CD4-positive, CD25-positive, alpha-beta regulatory T cell (primary cell): ENCODE measurements around the gene RNASE11. TPM values are rescaled to one million over a fixed set of nuclear protein-coding genes. Genes with fewer than 3 reads are reported as not detected.
"Not testable (repeated sequence)": the region's sequence is repeated elsewhere in the genome, so short reads cannot be mapped to it uniquely, and the experiment has no call there.

Experiments used
- ATAC-seq, 2 donors: fragments of 150-1000 bp; cut with Tn5 transposase; one replicate each; pipeline ENCODE4 v1.10.0; 2021; ENCODE audit warnings: low read depth in 2 of 2, moderate number of reproducible peaks in 2 of 2, moderate library complexity in 1 of 2
- DNase-seq, 3 donors: peaks; one replicate each; pipeline versions ENCODE4 v3.0.0 to v3.0.0-alpha.2; 2012 to 2022; ENCODE audit warnings: mixed read lengths in 1 of 3
- H3K27ac ChIP-seq: one replicate; pipeline ENCODE4 v1.7.0; 2013; ENCODE audit warnings: mild to moderate bottlenecking, low read length; ENCODE audit not compliant: insufficient read depth, poor library complexity, severe bottlenecking
- H3K27me3 ChIP-seq: one replicate; pipeline ENCODE4 v1.7.0; 2013; ENCODE audit warnings: low read length; ENCODE audit not compliant: control insufficient read depth, insufficient read depth
- H3K36me3 ChIP-seq: one replicate; pipeline ENCODE4 v1.7.0; 2013; ENCODE audit warnings: mild to moderate bottlenecking, low read length, moderate library complexity; ENCODE audit not compliant: control insufficient read depth, insufficient read depth
- H3K4me1 ChIP-seq: 2 replicates; pipeline ENCODE4 v1.7.0; 2013; ENCODE audit warnings: mild to moderate bottlenecking, low read length; ENCODE audit not compliant: insufficient read depth, control insufficient read depth, poor library complexity, severe bottlenecking
- H3K4me3 ChIP-seq: one replicate; pipeline ENCODE4 v1.7.0; 2013; ENCODE audit warnings: low read depth, mild to moderate bottlenecking, low read length, moderate library complexity
- H3K9me3 ChIP-seq, 2 experiments: 1 replicate in 1 of 2; 2 replicates in 1 of 2; pipeline ENCODE4 v1.7.0; 2013; ENCODE audit warnings: low read length in 2 of 2, mild to moderate bottlenecking in 1 of 2, moderate library complexity in 1 of 2; ENCODE audit not compliant: control insufficient read depth in 2 of 2
- H3K27ac Mint-ChIP-seq, 3 donors: one replicate each; pipeline ENCODE4 v1.8.0; 2020 to 2022; ENCODE audit warnings: mild to moderate bottlenecking in 3 of 3, mixed read lengths in 3 of 3, moderate library complexity in 2 of 3
- H3K27me3 Mint-ChIP-seq: one replicate; pipeline ENCODE4 v1.8.0; 2022; ENCODE audit warnings: mild to moderate bottlenecking, mixed read lengths
- H3K36me3 Mint-ChIP-seq: one replicate; pipeline ENCODE4 v1.8.0; 2020; ENCODE audit warnings: mixed read lengths
- H3K4me1 Mint-ChIP-seq, 4 donors: one replicate each; pipeline ENCODE4 v1.8.0; 2020 to 2022; ENCODE audit warnings: mixed read lengths in 4 of 4, mild to moderate bottlenecking in 1 of 4
- H3K4me3 Mint-ChIP-seq, 4 donors: one replicate each; pipeline ENCODE4 v1.8.0; 2020 to 2022; ENCODE audit warnings: mild to moderate bottlenecking in 4 of 4, mixed read lengths in 4 of 4, moderate library complexity in 3 of 4
- H3K9me3 Mint-ChIP-seq, 7 donors: one replicate each; pipeline ENCODE4 v1.8.0; 2020 to 2022; ENCODE audit warnings: mixed read lengths in 7 of 7, mild to moderate bottlenecking in 3 of 7, moderate library complexity in 2 of 7
- polyA plus RNA-seq, 4 donors: library from polyadenylated mRNA; unstranded; fragments of 300-500 nt; fragmentation: Illumina TruSeq; gene quantifications; one replicate each; pipeline ENCODE4 v1.2.3, GENCODE V29; 2021
- total RNA-seq: library from RNA; stranded (reverse); gene quantifications from one replicate; pipeline ENCODE4 v1.2.3, GENCODE V29; 2022

Gene RNASE11
- total and polyA plus RNA-seq, 5 donors from 2014 or later = not detected

DNA sequence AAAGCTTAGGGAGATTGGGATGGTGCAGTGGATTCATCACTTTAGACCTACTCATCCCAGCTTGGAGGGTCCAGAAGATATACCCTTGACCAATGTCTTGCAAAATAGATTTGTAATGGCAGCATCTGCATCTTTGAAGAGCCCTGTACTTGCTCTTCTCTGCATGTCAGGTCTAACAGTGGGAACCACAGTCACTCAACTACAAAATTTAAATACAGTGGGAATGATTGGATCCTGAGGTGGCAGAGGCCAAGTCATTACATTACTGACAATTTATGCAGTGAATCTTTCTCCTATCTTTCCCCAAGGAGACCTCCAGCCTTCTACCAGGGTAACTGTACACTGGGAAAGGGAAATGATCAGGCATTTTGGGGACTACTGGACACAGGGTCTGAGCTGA is 18.7 kb downstream of the RNASE11 start:
- Mint-ChIP-seq H3K27me3 (peaks cover 20% of the 10 kb centered on the region), H3K4me3 (no peak overlapping the region), H3K4me1 (peaks cover 0 to 7% (median 6%) of the 10 kb centered on the region in 4 donors), H3K9me3 (peaks cover 0 to 17% (median 1%) of the 10 kb centered on the region in 7 donors), H3K27ac (no peak overlapping the region), H3K36me3 (no peaks in the 10 kb centered on the region)
- no peaks in the 10 kb centered on the region for H3K27me3 ChIP-seq
- no peaks in the 10 kb centered on the region for H3K4me1 ChIP-seq
- H3K9me3 ChIP-seq = peaks cover 10 to 14% of the 10 kb centered on the region in 2 experiments
- DNase-seq (no peak), ATAC-seq (no peak)
- no peak overlapping the region for H3K4me3 ChIP-seq
- no peak overlapping the region for H3K27ac ChIP-seq
- H3K36me3 ChIP-seq = no peaks in the 10 kb centered on the region

DNA sequence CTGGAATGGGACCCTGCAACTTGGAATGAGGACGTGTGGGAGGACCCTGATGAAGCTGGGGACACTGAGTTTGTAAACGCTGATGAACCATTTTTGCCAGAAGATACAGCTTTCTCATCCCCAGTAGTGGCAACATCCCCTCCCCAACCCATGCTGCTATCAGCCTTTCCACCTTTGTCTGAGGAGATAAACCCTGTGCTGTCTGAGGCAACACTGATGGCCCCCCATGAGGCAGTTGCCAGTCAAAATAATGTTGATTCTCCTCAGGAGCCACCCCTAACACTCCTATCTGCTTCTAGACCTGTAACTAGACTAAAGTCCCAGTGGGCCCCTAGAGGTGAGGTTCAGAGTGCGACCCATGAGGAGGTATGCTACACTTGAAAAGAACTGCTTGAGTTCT is 19.4 kb downstream of the RNASE11 start:
- Mint-ChIP-seq H3K4me3 (no peak overlapping the region), H3K27me3 (peaks cover 20% of the 10 kb centered on the region), H3K9me3 (peaks cover 0 to 17% (median 1%) of the 10 kb centered on the region in 7 donors), H3K27ac (peak overlapping the region in 1 of 3 donors; percentile 40), H3K4me1 (peaks cover 0 to 7% (median 6%) of the 10 kb centered on the region in 4 donors), H3K36me3 (no peaks in the 10 kb centered on the region)
- Histone ChIP-seq H3K27ac (no peak overlapping the region), H3K4me1 (no peaks in the 10 kb centered on the region), H3K27me3 (peaks cover 3% of the 10 kb centered on the region), H3K36me3 (no peaks in the 10 kb centered on the region), H3K4me3 (no peak overlapping the region), H3K9me3 (peaks cover 10 to 14% of the 10 kb centered on the region in 2 experiments)
- DNase-seq (no peak), ATAC-seq (no peak)

DNA sequence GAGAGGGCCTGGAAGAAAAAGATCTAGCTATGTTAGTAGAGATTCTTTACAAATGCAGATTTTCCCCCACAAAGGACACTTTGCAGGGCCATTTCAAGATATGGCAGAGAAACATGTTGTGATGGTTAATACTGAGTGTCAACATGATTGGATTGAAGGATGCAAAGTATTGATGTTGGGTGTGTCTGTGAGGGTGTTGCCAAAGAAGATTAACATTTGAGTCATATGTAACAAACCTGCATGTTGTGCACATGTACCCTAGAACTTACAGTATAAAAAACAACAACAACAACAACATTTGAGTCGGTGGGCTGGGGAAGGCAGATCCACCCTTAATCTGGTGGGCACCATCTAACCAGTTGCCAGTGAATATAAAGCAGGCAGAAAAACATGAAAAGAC is 20.6 kb downstream of the RNASE11 start:
- peaks cover 21% of the 10 kb centered on the region for H3K27me3 Mint-ChIP-seq
- H3K27me3 ChIP-seq, H3K36me3 Mint-ChIP-seq, H3K36me3 ChIP-seq, ATAC-seq, H3K4me3 ChIP-seq, DNase-seq, H3K27ac Mint-ChIP-seq, H3K4me3 Mint-ChIP-seq, H3K4me1 ChIP-seq, H3K4me1 Mint-ChIP-seq, H3K27ac ChIP-seq: not testable (repeated sequence)
- peaks cover 0 to 17% (median 0%) of the 10 kb centered on the region in 7 donors for H3K9me3 Mint-ChIP-seq
- H3K9me3 ChIP-seq = peaks cover 10 to 14% of the 10 kb centered on the region in 2 experiments

- Mint-ChIP-seq H3K4me1 (peaks cover 0 to 7% (median 6%) of the 10 kb centered on the region in 4 donors), H3K36me3 (no peaks in the 10 kb centered on the region), H3K9me3 (peaks cover 0 to 15% (median 0%) of the 10 kb centered on the region in 7 donors), H3K27ac (no peak overlapping the region), H3K27me3 (peaks cover 24% of the 10 kb centered on the region), H3K4me3 (no peak overlapping the region)
- no peak for DNase-seq
- Histone ChIP-seq H3K4me3 (no peak overlapping the region), H3K4me1 (no peaks in the 10 kb centered on the region), H3K36me3 (no peaks in the 10 kb centered on the region), H3K9me3 (peaks cover 8 to 12% of the 10 kb centered on the region in 2 experiments), H3K27me3 (peaks cover 5% of the 10 kb centered on the region), H3K27ac (no peak overlapping the region)
- ATAC-seq = no peak
Measured at GRCh38 chr14:20564501-20564997, 23.3 kb downstream of the RNASE11 start.

GRCh38 chr14:20563971-20564370 is 23.8 kb downstream of the RNASE11 start:
- Mint-ChIP-seq H3K4me1 (peaks cover 0 to 7% (median 6%) of the 10 kb centered on the region in 4 donors), H3K9me3 (peaks cover 0 to 11% (median 0%) of the 10 kb centered on the region in 7 donors), H3K27me3 (peaks cover 24% of the 10 kb centered on the region), H3K27ac (no peak overlapping the region), H3K4me3 (no peak overlapping the region), H3K36me3 (no peaks in the 10 kb centered on the region)
- ATAC-seq (no peak), DNase-seq (no peak)
- Histone ChIP-seq H3K27me3 (peaks cover 5% of the 10 kb centered on the region), H3K4me3 (no peak overlapping the region), H3K36me3 (no peaks in the 10 kb centered on the region), H3K4me1 (no peaks in the 10 kb centered on the region), H3K9me3 (peaks cover 3 to 6% of the 10 kb centered on the region in 2 experiments), H3K27ac (no peak overlapping the region)

DNA sequence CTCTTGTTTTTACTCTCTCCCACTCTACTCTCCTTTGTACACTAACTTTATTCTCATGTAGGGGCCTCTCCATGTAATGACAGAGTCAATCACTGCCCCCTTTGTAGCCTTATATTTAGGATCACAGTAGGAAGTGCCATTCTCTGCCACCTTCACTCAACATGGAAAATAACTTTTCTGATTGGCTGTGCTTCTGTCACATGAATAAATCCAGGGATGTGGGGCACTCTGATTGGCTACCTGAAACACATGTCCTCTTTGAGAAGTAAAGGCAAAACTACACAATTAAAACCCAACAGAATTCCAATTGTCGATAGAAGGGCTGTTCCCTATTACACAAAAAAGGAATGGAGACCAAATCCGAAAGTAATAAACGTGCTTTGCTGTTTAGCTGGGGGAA is 26.8 kb downstream of the RNASE11 start, which contains the start of gene RNASE9:
TSS of gene RNASE9 (minus strand) at position 87 of the 400 bp plus-strand sequence.
- DNase-seq (no peak), ATAC-seq (no peak)
- Mint-ChIP-seq H3K27ac (no peak within 1 kb of the TSS), H3K9me3 (no peaks in the 10 kb centered on the region), H3K27me3 (peaks cover 18% of the 10 kb centered on the region), H3K4me3 (no peak within 1 kb of the TSS), H3K4me1 (no peaks in the 10 kb centered on the region), H3K36me3 (no peaks in the 10 kb centered on the region)
- Histone ChIP-seq H3K27ac (no peak within 1 kb of the TSS), H3K9me3 (no peaks in the 10 kb centered on the region), H3K27me3 (peaks cover 5% of the 10 kb centered on the region), H3K36me3 (no peaks in the 10 kb centered on the region), H3K4me3 (no peak within 1 kb of the TSS), H3K4me1 (no peaks in the 10 kb centered on the region)

GRCh38 chr14:20559461-20559904 is 28.3 kb downstream of the RNASE11 start:
- no peak overlapping the region for H3K27ac ChIP-seq
- DNase-seq (no peak), ATAC-seq (no peak)
- Mint-ChIP-seq H3K36me3 (no peaks in the 10 kb centered on the region), H3K27ac (no peak overlapping the region), H3K4me3 (no peak overlapping the region), H3K27me3 (peaks cover 11% of the 10 kb centered on the region), H3K4me1 (no peaks in the 10 kb centered on the region), H3K9me3 (no peaks in the 10 kb centered on the region)
- no peaks in the 10 kb centered on the region for H3K36me3 ChIP-seq
- H3K4me1 ChIP-seq = no peaks in the 10 kb centered on the region
- peaks cover 5% of the 10 kb centered on the region for H3K27me3 ChIP-seq
- no peak overlapping the region for H3K4me3 ChIP-seq
- H3K9me3 ChIP-seq = no peaks in the 10 kb centered on the region

DNA sequence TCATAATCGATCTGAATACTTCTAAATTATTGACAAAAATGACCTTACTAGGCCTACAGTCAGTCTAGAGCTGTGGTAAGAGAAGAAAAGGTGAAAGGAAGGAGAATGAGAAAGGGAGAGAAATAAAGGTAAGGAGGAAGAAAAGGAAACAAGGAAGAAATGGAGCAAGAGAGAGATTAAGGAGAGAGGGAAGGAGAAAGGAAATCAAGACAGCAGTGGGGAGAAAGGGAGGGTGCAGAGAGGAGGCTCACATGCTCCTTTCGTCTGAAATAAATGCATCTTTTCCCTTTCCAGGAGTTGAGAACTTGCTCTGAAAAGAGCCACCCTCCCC is 30.6 kb downstream of the RNASE11 start:
- no peaks in the 10 kb centered on the region for H3K4me1 Mint-ChIP-seq
- ATAC-seq (no peak), DNase-seq (no peak)
- H3K4me3 Mint-ChIP-seq = no peak overlapping the region
- Histone ChIP-seq H3K36me3 (no peaks in the 10 kb centered on the region), H3K4me1 (no peaks in the 10 kb centered on the region), H3K27me3 (peaks cover 1% of the 10 kb centered on the region), H3K4me3 (no peak overlapping the region), H3K27ac (no peak overlapping the region), H3K9me3 (no peaks in the 10 kb centered on the region)
- peaks cover 0 to 4% (median 0%) of the 10 kb centered on the region in 7 donors for H3K9me3 Mint-ChIP-seq
- H3K27ac Mint-ChIP-seq = no peak overlapping the region
- H3K27me3 Mint-ChIP-seq = peaks cover 15% of the 10 kb centered on the region
- H3K36me3 Mint-ChIP-seq = no peaks in the 10 kb centered on the region
